Mesendoderm (in vitro differentiated cells): ENCODE measurements around the gene EPSTI1.

ENCODE experiments used
- DNase-seq: peaks from one replicate; pipeline ENCODE4 v3.0.0; 2013
- H2AK5ac ChIP-seq: 2 replicates; pipeline ENCODE4 v1.6.1; 2013; ENCODE audit warnings: low read length, inconsistent platforms
- H2BK120ac ChIP-seq: 2 replicates; pipeline ENCODE4 v1.6.1; 2013; ENCODE audit warnings: low read depth, mild to moderate bottlenecking, low read length, moderate library complexity, mixed read lengths
- H2BK15ac ChIP-seq: replicated peaks from 2 replicates; pipeline ENCODE4 v1.6.1; 2013; ENCODE audit warnings: low read depth, mild to moderate bottlenecking, moderate library complexity
- H2BK5ac ChIP-seq: 2 replicates; pipeline ENCODE4 v1.6.1; 2013; ENCODE audit warnings: low read length, inconsistent platforms
- H3K18ac ChIP-seq: 2 replicates; pipeline ENCODE4 v1.6.1; 2013; ENCODE audit warnings: mild to moderate bottlenecking, low read length, mixed read lengths
- H3K23ac ChIP-seq: one replicate; pipeline ENCODE4 v1.6.1; 2013; ENCODE audit warnings: low read length
- H3K27ac ChIP-seq: 2 replicates; pipeline ENCODE4 v1.5.1; 2013; ENCODE audit warnings: low read depth, mild to moderate bottlenecking, inconsistent platforms, low read length, moderate library complexity
- H3K27me3 ChIP-seq: 2 replicates; pipeline ENCODE4 v1.6.1; 2013; ENCODE audit warnings: low read length, control low read depth, mild to moderate bottlenecking, inconsistent platforms; ENCODE audit not compliant: insufficient read depth, poor library complexity
- H3K36me3 ChIP-seq: 2 replicates; pipeline ENCODE4 v1.6.1; 2013; ENCODE audit warnings: low read length, inconsistent platforms; ENCODE audit not compliant: control insufficient read depth, insufficient read depth
- H3K4ac ChIP-seq: one replicate; pipeline ENCODE4 v1.6.1; 2013; ENCODE audit warnings: low read depth, mild to moderate bottlenecking, low read length, moderate library complexity
- H3K4me1 ChIP-seq: 2 replicates; pipeline ENCODE4 v1.6.1; 2013; ENCODE audit warnings: low read depth, low read length, inconsistent platforms; ENCODE audit not compliant: control insufficient read depth
- H3K4me2 ChIP-seq: 2 replicates; pipeline ENCODE4 v1.6.1; 2013; ENCODE audit warnings: low read length
- H3K4me3 ChIP-seq: 2 replicates; pipeline ENCODE4 v1.5.1; 2013; ENCODE audit warnings: mild to moderate bottlenecking, low read length
- H3K56ac ChIP-seq: one replicate; pipeline ENCODE4 v1.6.1; 2013; ENCODE audit warnings: low read length
- H3K79me1 ChIP-seq: 2 replicates; pipeline ENCODE4 v1.6.1; 2013; ENCODE audit warnings: low read length, inconsistent platforms
- H3K79me2 ChIP-seq: 2 replicates; pipeline ENCODE4 v1.6.1; 2013; ENCODE audit warnings: mild to moderate bottlenecking, low read length; ENCODE audit not compliant: control insufficient read depth, insufficient read depth
- H3K9ac ChIP-seq: 2 replicates; pipeline ENCODE4 v1.6.1; 2013; ENCODE audit warnings: low read length, inconsistent platforms
- H4K5ac ChIP-seq: one replicate; pipeline ENCODE4 v1.6.1; 2013; ENCODE audit warnings: low read length
- H4K8ac ChIP-seq: one replicate; pipeline ENCODE4 v1.6.1; 2013; ENCODE audit warnings: low read depth, mild to moderate bottlenecking, control low read depth, low read length, moderate library complexity
- WGBS: extraction: QIAGEN DNeasy Blood & Tissue Kit; methylation state at CpG from one replicate; pipeline ENCODE4 v1.1.7; 2013; ENCODE audit warnings: low lambda C conversion rate, missing lambda C conversion rate; ENCODE audit not compliant: insufficient coverage; ENCODE audit errors: extremely low coverage; 5-methylcytosine and 5-hydroxymethylcytosine counted together

Gene EPSTI1

DNA sequence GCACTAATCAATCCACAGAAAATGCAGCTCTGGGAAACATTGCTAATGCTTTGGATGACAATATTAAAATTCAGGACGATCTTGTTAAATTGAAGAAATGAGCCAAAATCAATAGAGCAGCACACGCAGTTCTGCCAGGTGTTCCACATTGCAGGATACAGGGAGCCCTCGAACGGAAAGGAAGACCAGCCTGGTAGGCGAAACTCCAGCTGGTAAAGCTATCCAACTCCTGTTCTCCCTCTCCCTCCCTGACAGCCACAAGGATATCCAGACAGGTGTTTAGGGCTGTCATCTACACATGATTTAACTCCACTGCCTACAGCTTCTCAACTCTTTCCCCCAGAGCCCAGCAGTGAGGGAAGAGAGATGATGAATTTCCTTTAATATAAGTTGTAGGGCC lies 67.7 kb downstream of the EPSTI1 start:
- Histone ChIP-seq H2BK120ac (no peak overlapping the region), H3K4ac (no peak overlapping the region), H3K79me1 (no peaks in the 10 kb centered on the region), H3K56ac (no peak overlapping the region), H4K5ac (no peak overlapping the region), H3K4me2 (no peak overlapping the region), H3K4me1 (no peaks in the 10 kb centered on the region), H2AK5ac (no peak overlapping the region), H3K9ac (no peak overlapping the region), H3K18ac (no peak overlapping the region), H3K36me3 (no peaks in the 10 kb centered on the region), H3K27ac (no peak overlapping the region), H2BK15ac (no peak overlapping the region), H3K4me3 (no peak overlapping the region), H4K8ac (no peak overlapping the region), H3K23ac (no peak overlapping the region), H2BK5ac (no peak overlapping the region), H3K79me2 (no peaks in the 10 kb centered on the region), H3K27me3 (no peaks in the 10 kb centered on the region)
- no CpG with 5 or more reads among the region's 5 CpGs for WGBS
- DNase-seq, result no peak

DNA sequence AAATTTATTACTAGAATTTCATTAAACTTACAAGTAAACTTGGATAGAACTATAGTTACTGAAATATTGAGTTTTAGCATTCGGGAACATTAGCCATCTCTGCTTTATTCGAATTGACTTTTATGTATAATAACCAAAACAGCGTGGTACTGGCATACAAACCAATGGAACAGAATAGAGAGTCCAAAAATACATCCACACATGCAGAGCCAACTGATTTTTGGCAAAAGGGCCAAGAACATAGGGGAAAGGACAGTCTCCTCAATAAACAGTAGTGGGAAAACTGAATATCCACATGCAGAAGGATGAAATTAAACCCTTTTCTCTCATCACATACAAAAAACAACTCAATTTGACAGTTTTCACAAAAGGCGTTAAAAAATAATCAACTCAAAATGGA lies 84.3 kb downstream of the EPSTI1 start:
- no peak overlapping the region for H3K9ac ChIP-seq
- no peak overlapping the region for H2BK120ac ChIP-seq
- no peak for DNase-seq
- no peak overlapping the region for H3K56ac ChIP-seq
- no peaks in the 10 kb centered on the region for H3K27me3 ChIP-seq
- H3K27ac ChIP-seq, result no peak overlapping the region
- WGBS, result no CpG with 5 or more reads among the region's 4 CpGs
- H3K4ac ChIP-seq, result no peak overlapping the region
- H3K79me1 ChIP-seq, result no peaks in the 10 kb centered on the region
- no peaks in the 10 kb centered on the region for H3K79me2 ChIP-seq
- no peak overlapping the region for H2BK5ac ChIP-seq
- no peak overlapping the region for H3K18ac ChIP-seq
- no peaks in the 10 kb centered on the region for H3K36me3 ChIP-seq
- H2AK5ac ChIP-seq, result no peak overlapping the region
- no peak overlapping the region for H4K8ac ChIP-seq
- no peak overlapping the region for H3K23ac ChIP-seq
- no peak overlapping the region for H4K5ac ChIP-seq
- H3K4me2 ChIP-seq, result no peak overlapping the region
- no peak overlapping the region for H3K4me3 ChIP-seq
- no peak overlapping the region for H2BK15ac ChIP-seq
- no peaks in the 10 kb centered on the region for H3K4me1 ChIP-seq

- Histone ChIP-seq H3K4me1 (no peaks in the 10 kb centered on the region), H3K36me3 (no peaks in the 10 kb centered on the region), H2BK15ac (no peak overlapping the region), H3K79me1 (no peaks in the 10 kb centered on the region), H2AK5ac (no peak overlapping the region), H3K27ac (no peak overlapping the region), H3K9ac (no peak overlapping the region), H3K18ac (no peak overlapping the region), H3K56ac (no peak overlapping the region), H3K23ac (no peak overlapping the region), H3K27me3 (no peaks in the 10 kb centered on the region), H3K79me2 (no peaks in the 10 kb centered on the region), H4K5ac (no peak overlapping the region), H2BK120ac (no peak overlapping the region), H3K4ac (no peak overlapping the region), H3K4me3 (no peak overlapping the region), H4K8ac (no peak overlapping the region), H2BK5ac (no peak overlapping the region), H3K4me2 (no peak overlapping the region)
- DNase-seq, result no peak
- WGBS, result no CpG with 5 or more reads among the region's 4 CpGs
Measured at GRCh38 chr13:42906257-42906656, 85.8 kb downstream of the EPSTI1 start.

GRCh38 chr13:42905579-42905978 lies 86.5 kb downstream of the EPSTI1 start:
- H2BK120ac ChIP-seq, result no peak overlapping the region
- no peak overlapping the region for H3K9ac ChIP-seq
- no peaks in the 10 kb centered on the region for H3K79me2 ChIP-seq
- no peak overlapping the region for H3K4me2 ChIP-seq
- H3K27me3 ChIP-seq, result no peaks in the 10 kb centered on the region
- no peak overlapping the region for H2AK5ac ChIP-seq
- no peak overlapping the region for H4K8ac ChIP-seq
- H3K56ac ChIP-seq, result no peak overlapping the region
- H3K4ac ChIP-seq, result no peak overlapping the region
- H3K36me3 ChIP-seq, result no peaks in the 10 kb centered on the region
- WGBS, result no CpG with 5 or more reads among the region's 2 CpGs
- H2BK15ac ChIP-seq, result no peak overlapping the region
- H3K4me3 ChIP-seq, result no peak overlapping the region
- H2BK5ac ChIP-seq, result no peak overlapping the region
- H3K18ac ChIP-seq, result no peak overlapping the region
- no peak overlapping the region for H4K5ac ChIP-seq
- H3K27ac ChIP-seq, result no peak overlapping the region
- DNase-seq, result no peak
- no peaks in the 10 kb centered on the region for H3K79me1 ChIP-seq
- H3K4me1 ChIP-seq, result no peaks in the 10 kb centered on the region
- H3K23ac ChIP-seq, result no peak overlapping the region

DNA sequence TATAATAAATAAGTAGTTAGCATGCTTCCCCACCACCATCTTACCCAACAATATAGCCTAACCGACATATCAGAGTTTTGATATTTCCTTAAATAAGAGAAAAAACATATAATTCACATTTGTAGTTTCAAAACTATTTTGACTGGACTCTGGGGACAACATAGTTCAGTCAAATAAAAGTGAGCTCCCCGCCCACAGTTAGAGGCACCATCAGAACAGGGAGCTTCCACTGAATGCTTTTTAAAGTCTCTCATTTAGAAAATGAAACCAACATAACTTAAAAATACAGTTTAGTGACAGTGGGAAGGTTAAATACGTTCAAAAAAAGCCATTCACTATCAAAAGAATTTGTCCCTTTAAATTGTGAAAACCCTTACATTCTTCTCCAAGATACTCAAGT lies 92.8 kb downstream of the EPSTI1 start:
- Histone ChIP-seq H2BK15ac (no peak overlapping the region), H4K8ac (no peak overlapping the region), H3K18ac (no peak overlapping the region), H3K4me3 (no peak overlapping the region), H3K4me2 (no peak overlapping the region), H3K23ac (no peak overlapping the region), H4K5ac (no peak overlapping the region), H3K36me3 (no peaks in the 10 kb centered on the region), H3K9ac (no peak overlapping the region), H2AK5ac (no peak overlapping the region), H2BK5ac (no peak overlapping the region), H3K56ac (no peak overlapping the region), H3K4me1 (no peaks in the 10 kb centered on the region), H2BK120ac (no peak overlapping the region), H3K79me2 (no peaks in the 10 kb centered on the region), H3K79me1 (no peaks in the 10 kb centered on the region), H3K27ac (no peak overlapping the region), H3K4ac (no peak overlapping the region), H3K27me3 (no peaks in the 10 kb centered on the region)
- no peak for DNase-seq
- WGBS, result no CpG with 5 or more reads among the region's 3 CpGs

GRCh38 chr13:42895776-42896175 lies 96.3 kb downstream of the EPSTI1 start:
- Histone ChIP-seq H2BK5ac (no peak overlapping the region), H3K36me3 (no peaks in the 10 kb centered on the region), H3K18ac (no peak overlapping the region), H2BK120ac (no peak overlapping the region), H3K4me2 (no peak overlapping the region), H3K23ac (no peak overlapping the region), H3K56ac (no peak overlapping the region), H3K4me3 (no peak overlapping the region), H2AK5ac (no peak overlapping the region), H3K27ac (no peak overlapping the region), H4K5ac (no peak overlapping the region), H3K4ac (no peak overlapping the region), H2BK15ac (no peak overlapping the region), H3K27me3 (no peaks in the 10 kb centered on the region), H3K4me1 (no peaks in the 10 kb centered on the region), H3K79me2 (no peaks in the 10 kb centered on the region), H4K8ac (no peak overlapping the region), H3K79me1 (no peaks in the 10 kb centered on the region), H3K9ac (no peak overlapping the region)
- WGBS, result no CpG with 5 or more reads among the region's 3 CpGs
- no peak for DNase-seq
